ENCODE data around the gene TMEM116.

- TF ChIP-seq TCF12 (IDR thresholded peaks at IDR 0.05; ENCODE audit: low read depth) (no peak), RAD21 (IDR thresholded peaks at IDR 0.05; ENCODE audit: low read depth) (no peak), ZBTB7A (IDR thresholded peaks at IDR 0.05; ENCODE audit: low read depth) (no peak), MAX (IDR thresholded peaks at IDR 0.05) (no peak), YY1 (IDR thresholded peaks at IDR 0.05; ENCODE audit: low read depth) (no peak)
Measured at GRCh38 chr12:112049351-112049750, 36.4 kb upstream of the TMEM116 start.

Measured in Ishikawa (cell line).